ENCODE results near the gene KIFC3.
"Not testable (repeated sequence)": the region's sequence is repeated elsewhere in the genome, so short reads cannot be mapped to it uniquely, and the experiment has no call there.

The KIFC3 gene

DNA sequence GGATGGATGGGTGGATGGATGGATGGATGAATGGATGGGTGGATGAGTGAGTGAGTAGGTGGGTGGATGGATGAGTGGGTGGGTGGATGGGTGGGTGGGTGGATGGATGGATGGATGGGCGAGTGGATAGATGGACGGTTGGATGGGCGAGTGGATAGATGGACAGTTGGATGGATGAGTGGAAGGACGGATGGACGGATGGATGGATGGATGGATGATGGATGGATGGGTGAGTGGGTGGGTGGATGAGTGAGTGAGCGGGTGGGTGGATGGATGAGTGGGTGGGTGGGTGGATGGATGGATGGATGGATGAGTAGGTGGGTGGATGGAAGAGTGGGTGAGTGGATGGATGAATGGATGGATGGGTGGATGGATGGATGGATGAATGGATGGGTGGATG is 72.4 kb downstream of the KIFC3 start:
- H3K79me1 ChIP-seq (ENCODE audit: low read length); H3K4me2 ChIP-seq (ENCODE audit: low read length); H3K4ac ChIP-seq (ENCODE audit: low read depth, low read length); H3K4me3 ChIP-seq (ENCODE audit: low read length); H3K79me2 ChIP-seq (ENCODE audit: control insufficient read depth, insufficient read depth, low read length); H2AK5ac ChIP-seq (ENCODE audit: low read length); H3K36me3 ChIP-seq (ENCODE audit: control insufficient read depth, insufficient read depth, low read length); H2BK5ac ChIP-seq (ENCODE audit: low read length); H3K27ac ChIP-seq (ENCODE audit: low read depth, low read length); H3K56ac ChIP-seq (ENCODE audit: low read length); H2BK15ac ChIP-seq (replicated peaks; ENCODE audit: low read depth); H3K9ac ChIP-seq (ENCODE audit: low read length); H3K18ac ChIP-seq (ENCODE audit: low read length); DNase-seq; H3K4me1 ChIP-seq (ENCODE audit: control insufficient read depth, low read depth, low read length); H4K8ac ChIP-seq (ENCODE audit: low read depth, low read length); H3K27me3 ChIP-seq (ENCODE audit: insufficient read depth, low read length, poor library complexity); H4K5ac ChIP-seq (ENCODE audit: low read length); H2BK120ac ChIP-seq (ENCODE audit: low read depth, low read length); H3K23ac ChIP-seq (ENCODE audit: low read length): not testable (repeated sequence)
- WGBS (ENCODE audit: extremely low coverage, insufficient coverage, low lambda C conversion rate) = 100% methylated on average over 1 of the region's 6 CpGs

DNA sequence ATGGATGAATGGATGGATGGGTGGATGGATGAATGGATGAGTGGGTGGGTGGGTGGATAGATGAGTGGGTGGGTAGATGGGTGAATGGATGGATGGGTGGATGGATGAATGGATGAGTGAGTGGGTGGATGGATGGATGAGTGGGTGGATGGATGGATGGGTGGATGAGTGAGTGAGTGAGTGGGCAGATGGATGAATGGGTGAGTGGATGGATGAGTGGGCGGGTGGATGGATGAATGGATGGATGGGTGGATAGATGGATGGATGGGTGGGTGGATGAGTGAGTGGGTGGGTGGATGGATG is 73.2 kb downstream of the KIFC3 start:
- Histone ChIP-seq H3K23ac (ENCODE audit: low read length) (no peak overlapping the region), H2BK5ac (ENCODE audit: low read length) (no peak overlapping the region), H3K27ac (ENCODE audit: low read depth, low read length) (no peak overlapping the region), H3K4ac (ENCODE audit: low read depth, low read length) (no peak overlapping the region), H2AK5ac (ENCODE audit: low read length) (no peak overlapping the region), H3K4me2 (ENCODE audit: low read length) (no peak overlapping the region), H3K79me1 (ENCODE audit: low read length) (no peaks in the 10 kb centered on the region), H3K27me3 (ENCODE audit: insufficient read depth, low read length, poor library complexity) (no peaks in the 10 kb centered on the region), H4K8ac (ENCODE audit: low read depth, low read length) (no peak overlapping the region), H3K9ac (ENCODE audit: low read length) (no peak overlapping the region), H3K4me1 (ENCODE audit: control insufficient read depth, low read depth, low read length) (no peaks in the 10 kb centered on the region), H2BK15ac (replicated peaks; ENCODE audit: low read depth) (no peak overlapping the region), H3K18ac (ENCODE audit: low read length) (no peak overlapping the region), H4K5ac (ENCODE audit: low read length) (no peak overlapping the region), H3K36me3 (ENCODE audit: control insufficient read depth, insufficient read depth, low read length) (no peaks in the 10 kb centered on the region), H3K4me3 (ENCODE audit: low read length) (no peak overlapping the region), H2BK120ac (ENCODE audit: low read depth, low read length) (no peak overlapping the region), H3K79me2 (ENCODE audit: control insufficient read depth, insufficient read depth, low read length) (no peaks in the 10 kb centered on the region), H3K56ac (ENCODE audit: low read length) (no peak overlapping the region)
- no peak for DNase-seq
- WGBS (ENCODE audit: extremely low coverage, insufficient coverage, low lambda C conversion rate) = no CpG with 5 or more reads among the region's 1 CpG

DNA sequence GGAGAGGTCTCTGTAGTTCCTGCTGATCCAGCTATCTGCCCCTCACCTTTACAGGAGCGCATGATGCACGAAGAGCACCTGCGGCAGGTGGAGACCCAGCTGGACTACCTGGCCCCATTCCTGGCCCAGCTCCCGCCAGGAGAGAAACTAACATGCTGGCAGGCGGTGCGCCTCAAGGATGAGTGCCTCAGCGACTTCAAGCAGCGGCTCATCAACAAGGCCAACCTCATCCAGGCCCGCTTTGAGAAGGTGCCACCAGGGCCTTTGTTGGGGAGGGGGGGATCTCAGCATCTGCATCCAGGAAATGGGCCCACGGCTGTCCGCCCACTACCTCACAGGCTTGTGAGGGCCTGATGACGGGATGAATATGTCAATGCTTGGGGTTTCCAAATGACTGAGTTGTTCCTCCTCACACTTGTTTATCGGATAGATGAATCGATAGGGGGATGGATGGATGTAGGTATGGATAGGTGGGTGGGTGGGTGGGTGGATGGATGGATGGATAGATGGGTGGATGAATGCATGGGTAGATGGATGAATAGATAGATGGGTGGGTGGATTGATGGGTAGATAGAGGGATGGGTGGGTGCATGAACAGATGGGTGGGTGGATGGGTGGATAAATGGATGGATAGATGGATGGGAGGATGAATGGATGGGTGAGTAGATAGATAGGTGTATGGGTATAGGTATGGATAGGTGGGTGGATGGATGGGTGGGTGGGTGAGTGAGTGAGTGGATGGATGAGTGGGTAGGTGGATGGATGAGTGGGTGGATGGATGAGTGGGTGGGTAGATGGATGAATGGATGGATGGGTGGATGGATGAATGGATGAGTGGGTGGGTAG is 73.7 kb downstream of the KIFC3 start:
- Histone ChIP-seq H3K23ac (ENCODE audit: low read length) (no peak overlapping the region), H2AK5ac (ENCODE audit: low read length) (no peak overlapping the region), H2BK120ac (ENCODE audit: low read depth, low read length) (no peak overlapping the region), H2BK15ac (replicated peaks; ENCODE audit: low read depth) (no peak overlapping the region), H3K4me3 (ENCODE audit: low read length) (no peak overlapping the region), H3K4ac (ENCODE audit: low read depth, low read length) (no peak overlapping the region), H3K79me2 (ENCODE audit: control insufficient read depth, insufficient read depth, low read length) (no peaks in the 10 kb centered on the region), H3K27me3 (ENCODE audit: insufficient read depth, low read length, poor library complexity) (no peaks in the 10 kb centered on the region), H4K5ac (ENCODE audit: low read length) (no peak overlapping the region), H3K9ac (ENCODE audit: low read length) (no peak overlapping the region), H3K79me1 (ENCODE audit: low read length) (no peaks in the 10 kb centered on the region), H4K8ac (ENCODE audit: low read depth, low read length) (no peak overlapping the region), H3K4me2 (ENCODE audit: low read length) (no peak overlapping the region), H3K36me3 (ENCODE audit: control insufficient read depth, insufficient read depth, low read length) (no peaks in the 10 kb centered on the region), H3K56ac (ENCODE audit: low read length) (no peak overlapping the region), H3K4me1 (ENCODE audit: control insufficient read depth, low read depth, low read length) (no peaks in the 10 kb centered on the region), H2BK5ac (ENCODE audit: low read length) (no peak overlapping the region), H3K27ac (ENCODE audit: low read depth, low read length) (no peak overlapping the region), H3K18ac (ENCODE audit: low read length) (no peak overlapping the region)
- no CpG with 5 or more reads among the region's 14 CpGs for WGBS (ENCODE audit: extremely low coverage, insufficient coverage, low lambda C conversion rate)
- no peak for DNase-seq

DNA sequence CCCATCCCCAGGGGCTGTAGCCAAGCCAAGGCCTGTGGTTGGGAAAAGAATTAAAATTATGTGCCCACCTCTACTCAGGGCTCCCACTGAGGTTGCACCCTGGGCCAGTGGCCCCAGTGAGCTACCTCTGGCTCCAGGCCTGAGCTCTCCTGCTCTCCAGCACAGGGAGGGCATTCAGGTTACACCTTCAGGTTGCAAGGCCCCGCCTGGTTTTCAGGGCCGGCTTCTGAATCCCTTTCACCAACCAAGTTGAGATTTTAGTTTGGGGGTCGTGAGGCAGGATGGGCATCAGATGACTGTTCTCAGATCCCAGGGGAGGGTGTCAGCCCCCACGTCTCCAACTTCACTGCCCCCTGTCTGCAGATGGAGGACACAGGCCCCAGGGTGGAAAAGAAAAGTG is 74.7 kb downstream of the KIFC3 start:
- H2BK5ac ChIP-seq (ENCODE audit: low read length) = no peak overlapping the region
- no peaks in the 10 kb centered on the region for H3K4me1 ChIP-seq (ENCODE audit: control insufficient read depth, low read depth, low read length)
- no peaks in the 10 kb centered on the region for H3K79me1 ChIP-seq (ENCODE audit: low read length)
- no peaks in the 10 kb centered on the region for H3K79me2 ChIP-seq (ENCODE audit: control insufficient read depth, insufficient read depth, low read length)
- no peak overlapping the region for H3K4me3 ChIP-seq (ENCODE audit: low read length)
- no peak overlapping the region for H3K4ac ChIP-seq (ENCODE audit: low read depth, low read length)
- H2BK120ac ChIP-seq (ENCODE audit: low read depth, low read length) = no peak overlapping the region
- no peaks in the 10 kb centered on the region for H3K27me3 ChIP-seq (ENCODE audit: insufficient read depth, low read length, poor library complexity)
- no CpG with 5 or more reads among the region's 4 CpGs for WGBS (ENCODE audit: extremely low coverage, insufficient coverage, low lambda C conversion rate)
- H3K23ac ChIP-seq (ENCODE audit: low read length) = no peak overlapping the region
- H3K18ac ChIP-seq (ENCODE audit: low read length) = no peak overlapping the region
- DNase-seq = no peak
- H2AK5ac ChIP-seq (ENCODE audit: low read length) = no peak overlapping the region
- H3K9ac ChIP-seq (ENCODE audit: low read length) = no peak overlapping the region
- no peak overlapping the region for H4K5ac ChIP-seq (ENCODE audit: low read length)
- H3K27ac ChIP-seq (ENCODE audit: low read depth, low read length) = no peak overlapping the region
- no peak overlapping the region for H3K4me2 ChIP-seq (ENCODE audit: low read length)
- no peak overlapping the region for H2BK15ac ChIP-seq (replicated peaks; ENCODE audit: low read depth)
- no peak overlapping the region for H4K8ac ChIP-seq (ENCODE audit: low read depth, low read length)
- H3K56ac ChIP-seq (ENCODE audit: low read length) = no peak overlapping the region
- no peaks in the 10 kb centered on the region for H3K36me3 ChIP-seq (ENCODE audit: control insufficient read depth, insufficient read depth, low read length)

DNA sequence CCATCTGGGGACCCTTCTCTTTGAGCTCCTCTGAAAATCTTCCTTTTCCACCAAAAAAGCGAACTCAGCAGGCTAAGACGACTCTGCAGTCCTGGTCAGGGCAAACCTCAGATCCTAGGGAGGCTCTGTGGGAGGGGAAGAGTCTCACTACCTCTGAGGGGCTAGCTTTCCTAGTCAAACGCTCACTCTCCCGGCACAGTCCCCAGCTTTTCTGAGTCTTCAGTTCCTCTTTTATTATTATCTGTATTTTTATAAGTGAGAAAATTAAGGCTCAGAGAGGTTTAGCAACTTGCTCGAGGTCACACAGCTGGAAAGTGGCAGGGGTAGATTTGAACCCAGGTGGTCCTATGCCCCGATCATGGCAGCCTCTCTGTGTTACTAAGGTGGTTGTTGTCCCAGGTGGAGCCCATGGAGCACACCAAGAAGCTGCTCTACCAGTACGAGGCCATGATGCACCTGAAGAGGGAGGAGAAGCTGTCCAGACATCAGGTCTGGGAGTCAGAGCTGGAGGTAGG is 75.8 kb downstream of the KIFC3 start:
- Histone ChIP-seq H3K4me1 (ENCODE audit: control insufficient read depth, low read depth, low read length) (no peaks in the 10 kb centered on the region), H3K27me3 (ENCODE audit: insufficient read depth, low read length, poor library complexity) (no peaks in the 10 kb centered on the region), H4K5ac (ENCODE audit: low read length) (no peak overlapping the region), H3K36me3 (ENCODE audit: control insufficient read depth, insufficient read depth, low read length) (no peaks in the 10 kb centered on the region), H3K4me2 (ENCODE audit: low read length) (no peak overlapping the region), H2AK5ac (ENCODE audit: low read length) (no peak overlapping the region), H3K27ac (ENCODE audit: low read depth, low read length) (no peak overlapping the region), H3K9ac (ENCODE audit: low read length) (no peak overlapping the region), H3K4me3 (ENCODE audit: low read length) (no peak overlapping the region), H2BK120ac (ENCODE audit: low read depth, low read length) (no peak overlapping the region), H3K79me2 (ENCODE audit: control insufficient read depth, insufficient read depth, low read length) (no peaks in the 10 kb centered on the region), H4K8ac (ENCODE audit: low read depth, low read length) (no peak overlapping the region), H2BK5ac (ENCODE audit: low read length) (no peak overlapping the region), H3K23ac (ENCODE audit: low read length) (no peak overlapping the region), H3K4ac (ENCODE audit: low read depth, low read length) (no peak overlapping the region), H2BK15ac (replicated peaks; ENCODE audit: low read depth) (no peak overlapping the region), H3K56ac (ENCODE audit: low read length) (no peak overlapping the region), H3K79me1 (ENCODE audit: low read length) (no peaks in the 10 kb centered on the region), H3K18ac (ENCODE audit: low read length) (no peak overlapping the region)
- no peak for DNase-seq
- WGBS (ENCODE audit: extremely low coverage, insufficient coverage, low lambda C conversion rate) = no CpG with 5 or more reads among the region's 7 CpGs

DNA sequence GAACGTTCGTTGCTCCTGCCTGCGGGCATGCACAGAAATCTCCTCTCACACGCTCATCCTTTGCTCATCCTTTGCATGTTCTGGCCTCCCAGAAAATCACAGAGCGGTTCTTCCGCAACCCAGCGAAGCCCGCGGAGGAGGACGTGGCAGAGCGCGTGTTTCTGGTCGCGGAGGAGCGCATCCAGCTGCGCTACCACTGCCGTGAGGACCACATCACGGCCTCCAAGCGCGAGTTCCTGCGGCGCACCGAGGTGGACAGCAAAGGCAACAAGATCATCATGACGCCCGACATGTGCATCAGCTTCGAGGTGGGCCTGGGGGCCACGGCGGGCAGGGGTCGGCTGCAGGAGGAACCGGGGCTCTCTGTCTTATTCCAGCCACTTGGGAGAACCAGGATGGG is 76.3 kb downstream of the KIFC3 start:
- Histone ChIP-seq H3K79me2 (ENCODE audit: control insufficient read depth, insufficient read depth, low read length) (no peaks in the 10 kb centered on the region), H3K4me2 (ENCODE audit: low read length) (no peak overlapping the region), H3K56ac (ENCODE audit: low read length) (no peak overlapping the region), H3K27me3 (ENCODE audit: insufficient read depth, low read length, poor library complexity) (no peaks in the 10 kb centered on the region), H2BK120ac (ENCODE audit: low read depth, low read length) (no peak overlapping the region), H3K23ac (ENCODE audit: low read length) (no peak overlapping the region), H4K8ac (ENCODE audit: low read depth, low read length) (no peak overlapping the region), H3K9ac (ENCODE audit: low read length) (no peak overlapping the region), H4K5ac (ENCODE audit: low read length) (no peak overlapping the region), H2BK5ac (ENCODE audit: low read length) (no peak overlapping the region), H3K4me1 (ENCODE audit: control insufficient read depth, low read depth, low read length) (no peaks in the 10 kb centered on the region), H2BK15ac (replicated peaks; ENCODE audit: low read depth) (no peak overlapping the region), H3K36me3 (ENCODE audit: control insufficient read depth, insufficient read depth, low read length) (no peaks in the 10 kb centered on the region), H3K79me1 (ENCODE audit: low read length) (no peaks in the 10 kb centered on the region), H3K4ac (ENCODE audit: low read depth, low read length) (no peak overlapping the region), H2AK5ac (ENCODE audit: low read length) (no peak overlapping the region), H3K27ac (ENCODE audit: low read depth, low read length) (no peak overlapping the region), H3K18ac (ENCODE audit: low read length) (no peak overlapping the region), H3K4me3 (ENCODE audit: low read length) (no peak overlapping the region)
- DNase-seq = no peak
- no CpG with 5 or more reads among the region's 30 CpGs for WGBS (ENCODE audit: extremely low coverage, insufficient coverage, low lambda C conversion rate)
